Posterior vena cava (tissue), 2 donors: ENCODE results near the gene MACROD2. TPM values are rescaled to one million over a fixed set of nuclear protein-coding genes. Genes with fewer than 3 reads are reported as not detected.
"Not testable (repeated sequence)": the region's sequence is repeated elsewhere in the genome, so short reads cannot be mapped to it uniquely, and the experiment has no call there.

Experiments used
- DNase-seq: peaks from one replicate; pipeline ENCODE4 v3.0.0-alpha.2; 2020; ENCODE audit warnings: low spot score
- intact Hi-C, 2 donors: fragments of 100-400 bp; cut with DNase I; formaldehyde crosslinking; loops; one replicate each; pipeline versions ENCODE4 v1.14.1 to v1.14.2; 2022 to 2023
- total RNA-seq, 2 donors: library from RNA; stranded (reverse); fragmentation: NEBNext Ultra II Directional; extraction: Animal tissue kit (Norgen Biotek cat#: 25700); gene quantifications; one replicate each; pipeline ENCODE4 v1.2.1, GENCODE V29; 2021
- donor health status: DM: yes; HTN: yes; CAD: no.
- donor health status: DM: yes; HTN: yes; CAD: no.

Gene MACROD2
- total RNA-seq, 2 donors from 2014 or later: 15.5 to 25.5 TPM

GRCh38 chr20:14226051-14227049, 231.0 kb downstream of the MACROD2 start:
- DNase-seq, intact Hi-C loops: not testable (repeated sequence)

- intact Hi-C loops: no loop called here
- DNase-seq: no peak
These were observed 237.3 kb downstream of the MACROD2 start for GRCh38 chr20:14232650-14233049.

GRCh38 chr20:14234666-14235295, 239.5 kb downstream of the MACROD2 start:
- intact Hi-C loops: no loop called here
- DNase-seq: no peak

- no peak for DNase-seq
- intact Hi-C loops: no loop called here
These were observed 240.0 kb downstream of the MACROD2 start for GRCh38 chr20:14235355-14235754.

- intact Hi-C loops: no loop called here
- no peak for DNase-seq
These were observed 250.2 kb downstream of the MACROD2 start for GRCh38 chr20:14245368-14245970.

GRCh38 chr20:14259689-14260088, 264.4 kb downstream of the MACROD2 start:
- intact Hi-C loops: no loop called here
- DNase-seq: no peak

GRCh38 chr20:14260367-14260766, 265.1 kb downstream of the MACROD2 start:
- DNase-seq: no peak
- intact Hi-C loops: no loop called here

- intact Hi-C loops: no loop called here
- no peak for DNase-seq
These were observed 269.6 kb downstream of the MACROD2 start for GRCh38 chr20:14264869-14265268.

GRCh38 chr20:14266246-14266645, 270.9 kb downstream of the MACROD2 start:
- DNase-seq: no peak
- intact Hi-C loops: no loop called here

GRCh38 chr20:14270751-14271150, 275.4 kb downstream of the MACROD2 start:
- DNase-seq, intact Hi-C loops: not testable (repeated sequence)

- DNase-seq: no peak
- intact Hi-C loops: no loop called here
These were observed 286.8 kb downstream of the MACROD2 start for GRCh38 chr20:14282140-14282539.

GRCh38 chr20:14284443-14284842, 289.1 kb downstream of the MACROD2 start:
- intact Hi-C loops: no loop called here
- no peak for DNase-seq

- intact Hi-C loops: no loop called here
- DNase-seq: no peak
These were observed 293.3 kb downstream of the MACROD2 start for GRCh38 chr20:14288341-14289330.

- intact Hi-C loops: no loop called here
- DNase-seq: no peak
These were observed 296.2 kb downstream of the MACROD2 start for GRCh38 chr20:14291502-14291901.

- intact Hi-C loops: no loop called here
- no peak for DNase-seq
These were observed 299.9 kb downstream of the MACROD2 start for GRCh38 chr20:14295238-14295637.

GRCh38 chr20:14295770-14296309, 300.5 kb downstream of the MACROD2 start:
- intact Hi-C loops: no loop called here
- no peak for DNase-seq

GRCh38 chr20:14299831-14300230, 304.5 kb downstream of the MACROD2 start:
- intact Hi-C loops: no loop called here
- DNase-seq: no peak

GRCh38 chr20:14303106-14303505, 307.8 kb downstream of the MACROD2 start:
- intact Hi-C loops: no loop called here
- DNase-seq: no peak

GRCh38 chr20:14303651-14304050, 308.3 kb downstream of the MACROD2 start:
- DNase-seq: no peak
- intact Hi-C loops: no loop called here
